ENCODE measurements around the gene EIF2B5. TPM values are rescaled to one million over a fixed set of nuclear protein-coding genes. Genes with fewer than 3 reads are reported as not detected.
A peak's percentile ranks its signal among the peaks of the same experiment; 100 is the strongest.

Gene EIF2B5
- total and polyA plus RNA-seq, 9 of the 15 experiments (the other 6 are each of a cell fraction or from before 2014, with no cell fraction given): 19.1 to 92.4 (median 74.0) TPM

GRCh38 chr3:184156522-184156955 is 21.4 kb downstream of the EIF2B5 start (continued):
- TF ChIP-seq ESRRB (CRISPR knock-in tag; IDR thresholded peaks at IDR 0.05; ENCODE audit: borderline replicate concordance) (no peak), ZNF277 (CRISPR knock-in tag; IDR thresholded peaks at IDR 0.05; ENCODE audit: borderline replicate concordance) (no peak), FOXM1 (IDR thresholded peaks at IDR 0.05; ENCODE audit: low read depth) (no peak), FOXM1 (CRISPR knock-in tag; IDR thresholded peaks at IDR 0.05; ENCODE audit: low read depth) (no peak), ZZZ3 (IDR thresholded peaks at IDR 0.05) (no peak), KLF16 (IDR thresholded peaks at IDR 0.05) (no peak), GTF2B (IDR thresholded peaks at IDR 0.05; ENCODE audit: extremely low read depth, insufficient read length) (no peak), ZBTB7A (IDR thresholded peaks at IDR 0.05; ENCODE audit: borderline replicate concordance, control insufficient read depth, low read depth, low read length) (peak; percentile 32; the same call in 1 of the 2 replicates), TAF15 (IDR thresholded peaks at IDR 0.05; ENCODE audit: low read depth, low read length) (no peak), RB1 (IDR thresholded peaks at IDR 0.05; ENCODE audit: low read depth) (peak; percentile 17; the same call in 1 of the 2 replicates), NFYB (IDR thresholded peaks at IDR 0.05; ENCODE audit: extremely low read depth, insufficient read length) (no peak), AFF1 (IDR thresholded peaks at IDR 0.05; ENCODE audit: low read depth in 1 of 2, partially characterized antibody in 2 of 2) (no peak), ZNF740 (CRISPR knock-in tag; IDR thresholded peaks at IDR 0.05) (no peak), ZNF740 (tag; IDR thresholded peaks at IDR 0.05) (peak in 1 of 2 experiments; percentile 38; a peak in 1 of 4 replicates), THAP7 (CRISPR knock-in tag; IDR thresholded peaks at IDR 0.05) (no peak)
